Left kidney (tissue), 2 donors: ENCODE measurements around the gene ATP10A. TPM values are rescaled to one million over a fixed set of nuclear protein-coding genes. Genes with fewer than 3 reads are reported as not detected.
"Not testable (repeated sequence)": the region's sequence is repeated elsewhere in the genome, so short reads cannot be mapped to it uniquely, and the experiment has no call there.

Source experiments
- DNase-seq: peaks from one replicate; pipeline ENCODE4 v3.0.0-alpha.2; 2013
- polyA plus RNA-seq: library from polyadenylated mRNA; unstranded; fragments of 120-200 nt; gene quantifications from one replicate; pipeline ENCODE4 v1.2.1, GENCODE V29; 2013; ENCODE audit not compliant: insufficient read length

The ATP10A gene
- polyA plus RNA-seq, 1 donor = 4.1 TPM

GRCh38 chr15:25649390-25649789 is 213.7 kb downstream of the ATP10A start:
- DNase-seq = no peak

GRCh38 chr15:25643120-25643519 is 220.0 kb downstream of the ATP10A start:
- DNase-seq = no peak

GRCh38 chr15:25641762-25642161 is 221.4 kb downstream of the ATP10A start:
- DNase-seq = no peak

GRCh38 chr15:25641361-25641760 is 221.8 kb downstream of the ATP10A start:
- DNase-seq = no peak

GRCh38 chr15:25640959-25641358 is 222.2 kb downstream of the ATP10A start:
- not testable (repeated sequence) for DNase-seq

GRCh38 chr15:25640381-25640780 is 222.7 kb downstream of the ATP10A start:
- no peak for DNase-seq

- DNase-seq = not testable (repeated sequence)
Measured at GRCh38 chr15:25636486-25636885, 226.6 kb downstream of the ATP10A start.

- DNase-seq = no peak
Measured at GRCh38 chr15:25635191-25635590, 227.9 kb downstream of the ATP10A start.

GRCh38 chr15:25633862-25634261 is 229.3 kb downstream of the ATP10A start:
- no peak for DNase-seq

GRCh38 chr15:25631971-25632370 is 231.2 kb downstream of the ATP10A start:
- no peak for DNase-seq
